GM12874 (cell line): Measurements from ENCODE around the gene LKAAEAR1.

Experiments used
- CTCF ChIP-seq: IDR thresholded peaks from 2 replicates; pipeline ENCODE4 v1.5.1; 2011; ENCODE audit warnings: low read depth, mild to moderate bottlenecking, control low read depth, low read length, moderate library complexity; ENCODE audit not compliant: insufficient read depth

LKAAEAR1 gene

DNA sequence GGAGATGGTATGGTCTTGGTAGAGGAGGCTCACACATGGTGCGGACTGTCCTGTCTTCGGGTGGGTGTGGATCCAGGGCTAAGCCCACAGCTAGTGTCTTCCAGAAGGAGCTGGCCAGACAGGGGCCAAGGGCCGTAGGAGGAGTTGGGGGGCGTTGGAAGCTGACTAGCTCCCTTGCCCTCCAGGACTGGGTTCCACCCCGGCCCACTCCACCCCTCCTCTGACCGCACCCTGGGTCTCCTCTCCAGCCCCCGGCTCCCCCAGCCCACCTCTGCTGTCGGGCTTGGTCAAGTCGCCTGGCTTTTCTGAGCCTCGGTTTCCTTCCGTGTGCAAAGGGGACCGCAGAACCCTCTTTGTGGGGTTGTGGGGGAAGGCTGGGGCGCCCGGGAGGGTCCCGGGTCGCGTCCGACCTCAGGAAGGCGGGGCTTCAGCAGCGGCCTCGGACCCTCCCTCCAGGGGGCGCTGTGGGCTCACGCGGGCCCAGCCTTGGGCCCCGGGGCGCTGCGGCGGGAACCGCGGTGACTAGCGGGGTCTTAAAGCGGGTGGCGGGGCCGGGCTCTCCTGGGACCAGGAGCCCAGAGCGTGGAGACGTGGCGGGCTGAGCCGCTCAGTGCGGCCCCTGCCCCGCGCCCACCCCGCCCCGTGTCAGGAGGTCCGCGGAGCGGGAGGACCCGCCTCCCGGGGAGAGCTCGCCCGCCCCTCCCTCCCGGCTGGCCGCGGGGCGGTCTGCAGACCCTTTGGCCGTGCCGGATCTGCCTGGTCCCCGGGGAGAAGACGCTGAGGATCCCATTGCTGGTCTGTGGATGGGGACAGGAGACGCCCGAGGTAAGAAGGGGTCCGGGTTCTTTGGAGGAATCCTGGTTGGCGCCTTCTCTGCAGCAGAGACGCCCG, 17.8 kb upstream of the LKAAEAR1 start:
- peak; percentile 88 for TF ChIP-seq CTCF

DNA sequence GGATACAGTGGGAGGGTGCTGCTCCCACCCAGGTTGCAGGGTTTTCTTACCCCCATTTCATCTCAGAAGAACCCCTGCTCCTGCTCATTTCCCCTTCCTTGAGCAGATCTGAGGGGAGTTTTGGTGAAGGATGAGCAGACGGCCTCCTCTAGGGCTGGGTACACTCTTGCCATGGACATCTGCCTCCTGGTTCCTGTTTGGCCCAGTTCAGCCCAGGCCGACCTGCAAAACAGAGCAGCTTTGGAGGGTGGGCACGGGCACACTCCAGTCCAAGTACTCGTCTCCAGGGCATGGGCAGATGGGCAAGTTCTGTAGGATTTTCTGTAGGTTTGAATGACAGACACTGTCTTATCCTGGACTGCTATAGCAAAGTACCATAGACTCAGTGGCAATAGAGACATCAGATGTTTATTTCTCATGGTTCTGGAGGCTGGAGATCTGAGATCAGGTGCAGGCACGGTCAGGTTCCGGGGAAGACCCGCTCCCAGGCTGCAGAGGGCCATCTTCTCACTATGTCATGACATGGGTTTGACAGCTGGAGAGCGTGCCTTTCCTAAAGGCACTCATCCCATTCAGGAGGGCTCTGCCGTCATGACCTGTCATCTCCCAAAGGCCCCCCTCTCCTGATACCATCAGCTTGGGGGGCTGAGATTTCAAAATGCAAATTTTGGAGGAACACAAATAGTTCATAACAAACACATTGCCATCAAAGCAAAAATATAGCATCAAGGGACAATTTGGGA, 16.9 kb upstream of the LKAAEAR1 start:
- TF ChIP-seq CTCF = no peak

GRCh38 chr20:64100566-64100888, 16.3 kb upstream of the LKAAEAR1 start:
- TF ChIP-seq CTCF = no peak

DNA sequence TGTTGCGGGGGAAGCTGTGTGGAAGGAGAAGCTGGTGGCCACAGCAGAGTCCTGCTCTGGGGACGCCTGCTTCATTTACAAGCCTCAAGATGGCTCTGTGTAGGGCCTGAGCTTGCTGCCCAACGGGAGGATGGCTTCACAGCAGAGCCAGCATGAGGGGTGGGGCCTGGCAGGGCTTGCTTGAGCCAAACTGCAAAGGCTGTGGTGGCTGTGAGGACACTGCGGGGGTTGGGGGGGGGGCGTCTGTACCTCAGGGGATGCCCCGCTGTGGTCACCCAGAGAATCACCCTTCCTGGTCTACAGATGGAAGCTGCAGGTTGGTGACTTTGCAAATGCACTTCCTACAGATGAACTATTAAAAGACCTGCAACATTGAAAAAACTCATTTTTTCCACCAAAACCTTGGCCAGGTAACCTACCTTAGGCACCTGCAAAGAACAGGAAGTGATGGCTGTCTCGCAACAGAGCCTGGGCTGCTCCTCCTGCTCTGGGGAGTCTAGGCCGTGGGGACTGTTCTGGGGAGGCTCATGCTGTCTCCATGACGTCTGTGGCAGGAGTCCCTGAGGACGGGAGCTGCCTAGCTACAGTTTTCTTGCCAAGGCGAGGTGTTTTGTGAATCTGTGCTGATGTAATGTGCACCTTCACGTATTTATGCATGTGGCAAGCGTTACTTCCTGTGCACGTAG, 15.8 kb upstream of the LKAAEAR1 start:
- TF ChIP-seq CTCF = no peak

DNA sequence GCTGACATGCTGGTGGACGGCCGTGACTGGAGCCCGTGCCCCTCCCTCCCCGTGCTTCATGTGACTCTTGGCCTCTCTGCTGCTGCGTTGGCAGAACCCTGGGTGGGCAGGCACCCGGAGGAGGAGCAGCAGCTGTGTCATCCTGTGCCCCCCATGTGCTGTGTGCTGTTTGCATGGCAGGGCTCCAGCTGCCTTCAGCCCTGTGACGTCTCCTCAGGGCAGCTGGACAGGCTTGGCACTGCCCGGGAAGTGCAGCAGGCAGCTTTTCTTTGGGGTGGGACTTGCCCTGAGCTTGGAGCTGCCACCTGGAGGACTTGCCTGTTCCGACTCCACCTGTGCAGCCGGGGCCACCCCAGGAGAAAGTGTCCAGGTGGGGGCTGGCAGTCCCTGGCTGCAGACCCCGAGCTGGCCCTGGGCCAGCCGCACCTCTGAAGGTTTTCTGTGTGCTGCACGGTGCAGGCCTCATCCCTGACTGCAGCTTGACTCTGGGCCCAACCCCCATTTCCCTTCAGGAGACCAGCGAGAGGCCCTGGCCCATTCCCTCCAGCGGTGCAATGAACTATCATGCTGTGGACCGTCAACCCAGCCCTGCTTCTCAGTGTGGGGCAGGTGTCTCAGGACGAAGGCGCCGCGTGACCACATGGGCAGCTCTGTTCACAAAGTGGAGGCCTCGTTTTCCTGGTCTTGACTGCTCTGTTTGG, 15.0 kb upstream of the LKAAEAR1 start:
- TF ChIP-seq CTCF = no peak

DNA sequence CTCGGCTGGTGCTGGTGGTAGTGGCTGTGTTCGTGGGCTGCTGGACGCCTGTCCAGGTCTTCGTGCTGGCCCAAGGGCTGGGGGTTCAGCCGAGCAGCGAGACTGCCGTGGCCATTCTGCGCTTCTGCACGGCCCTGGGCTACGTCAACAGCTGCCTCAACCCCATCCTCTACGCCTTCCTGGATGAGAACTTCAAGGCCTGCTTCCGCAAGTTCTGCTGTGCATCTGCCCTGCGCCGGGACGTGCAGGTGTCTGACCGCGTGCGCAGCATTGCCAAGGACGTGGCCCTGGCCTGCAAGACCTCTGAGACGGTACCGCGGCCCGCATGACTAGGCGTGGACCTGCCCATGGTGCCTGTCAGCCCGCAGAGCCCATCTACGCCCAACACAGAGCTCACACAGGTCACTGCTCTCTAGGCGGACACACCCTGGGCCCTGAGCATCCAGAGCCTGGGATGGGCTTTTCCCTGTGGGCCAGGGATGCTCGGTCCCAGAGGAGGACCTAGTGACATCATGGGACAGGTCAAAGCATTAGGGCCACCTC, 14.3 kb upstream of the LKAAEAR1 start:
- TF ChIP-seq CTCF = no peak
